Germinal center (tissue), 1 donor: ENCODE data around the gene ACSL3.

Experiments used
- DNase-seq: peaks from one replicate; pipeline ENCODE4 v3.0.0; 2012; ENCODE audit warnings: mixed read lengths, low spot score

ACSL3 gene

DNA sequence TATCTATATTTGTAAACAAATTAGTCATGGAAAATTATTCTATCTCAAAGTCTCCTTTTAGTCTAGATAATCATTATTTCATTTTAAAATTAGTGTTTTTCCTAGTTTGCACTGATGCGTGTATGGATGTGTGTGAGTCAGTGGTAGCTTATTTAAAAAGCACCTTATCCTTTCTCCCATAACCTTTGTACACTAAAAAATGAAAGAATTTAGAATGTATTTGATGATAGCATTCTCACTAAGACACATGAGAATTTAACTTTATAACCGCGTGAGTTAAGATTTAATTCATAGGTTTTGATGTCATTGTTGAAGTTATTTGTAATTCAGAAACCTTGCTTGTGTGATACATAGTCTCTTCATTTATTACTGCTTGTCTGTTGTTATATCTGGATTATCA, 81.7 kb downstream of the ACSL3 start:
- no peak for DNase-seq

DNA sequence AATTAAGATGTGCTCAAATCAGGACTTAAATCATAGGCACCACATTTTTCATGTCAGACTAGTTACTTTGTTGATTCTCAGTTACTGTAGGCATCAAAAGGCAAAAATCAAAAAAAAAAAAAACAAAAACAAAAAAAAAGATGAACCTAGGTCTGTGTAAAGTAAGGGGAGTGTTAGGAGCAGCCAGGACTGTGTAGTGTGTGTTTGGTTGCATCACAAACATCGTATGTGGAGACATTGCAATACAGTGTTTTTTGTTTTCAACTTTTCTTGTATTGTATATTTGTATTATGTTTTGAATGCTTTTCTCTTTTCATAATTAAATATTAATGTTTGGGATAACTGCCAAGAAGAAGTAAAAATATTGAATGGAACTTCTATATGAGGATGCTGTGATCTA, 82.1 kb downstream of the ACSL3 start:
- no peak for DNase-seq

DNA sequence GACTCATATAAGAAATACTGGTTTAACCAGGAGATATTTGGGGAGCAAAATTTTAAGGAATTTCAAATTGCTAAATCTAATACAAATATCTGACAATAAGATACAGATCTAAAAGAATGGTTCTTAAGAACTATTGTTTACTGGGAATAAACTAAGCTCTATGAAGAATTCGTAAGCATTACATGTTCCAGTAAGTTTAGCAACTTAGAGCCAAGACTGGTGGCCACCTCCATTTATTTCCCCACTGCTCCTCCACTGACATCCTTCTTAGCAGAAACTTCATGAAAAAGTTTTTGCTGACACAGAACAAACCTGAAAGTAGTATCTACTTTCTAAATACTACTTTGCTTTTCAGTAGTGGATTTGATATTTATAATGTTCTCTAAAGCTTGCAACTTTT, 83.0 kb downstream of the ACSL3 start:
- DNase-seq, result no peak

DNA sequence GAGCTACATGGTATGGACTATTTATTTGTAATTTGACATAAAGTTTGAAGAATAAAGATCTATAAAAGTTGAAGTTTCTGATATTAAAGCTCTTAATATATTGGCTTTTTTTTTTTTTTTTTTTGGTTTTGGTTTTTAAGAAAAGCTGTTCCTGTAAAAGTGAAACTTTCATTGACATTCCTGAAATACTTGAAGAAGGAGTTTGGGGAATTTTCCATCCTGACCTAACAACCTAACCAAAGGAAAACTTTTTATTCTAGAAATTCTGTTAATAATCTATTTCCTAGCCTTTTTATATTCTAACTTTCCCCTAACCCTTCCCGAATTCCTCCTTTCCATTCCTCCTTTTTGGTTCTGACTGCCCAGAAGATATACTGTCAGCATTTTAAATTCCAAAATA, 83.7 kb downstream of the ACSL3 start:
- DNase-seq, result no peak

DNA sequence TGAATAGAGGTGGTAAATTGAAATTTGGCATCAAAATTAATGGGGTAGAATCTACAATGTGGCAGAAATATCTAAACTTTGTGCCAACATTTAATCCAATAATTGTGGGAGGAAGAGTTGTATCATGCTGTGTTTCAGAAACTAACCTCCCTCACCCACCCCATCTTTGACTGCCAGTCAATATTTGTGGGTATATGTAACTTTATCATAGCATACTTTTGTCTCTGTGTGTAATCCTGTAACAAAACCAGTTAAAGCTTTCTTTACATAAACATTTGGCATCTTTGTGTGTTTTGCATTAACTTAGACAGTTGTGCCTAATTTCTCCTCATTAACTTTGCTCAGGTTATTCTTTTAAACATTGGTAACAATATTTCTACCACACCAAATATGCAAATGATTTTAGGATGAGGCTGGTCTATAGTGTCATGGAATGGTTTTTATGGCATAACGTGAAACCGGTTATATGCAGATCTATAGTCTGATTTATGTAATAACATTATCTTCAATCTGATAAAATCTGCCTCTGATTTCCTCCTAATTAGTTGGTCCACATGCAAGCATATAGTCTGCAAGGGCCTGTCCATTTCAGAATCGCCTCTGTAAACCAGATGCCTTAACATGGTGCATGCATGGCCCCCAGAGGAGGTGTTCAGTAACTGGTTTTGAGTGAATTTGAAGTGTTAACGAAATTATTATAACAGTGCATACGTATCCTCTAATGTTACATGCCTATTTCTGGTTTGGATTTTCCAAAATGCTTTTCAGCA, 84.3 kb downstream of the ACSL3 start:
- no peak for DNase-seq

DNA sequence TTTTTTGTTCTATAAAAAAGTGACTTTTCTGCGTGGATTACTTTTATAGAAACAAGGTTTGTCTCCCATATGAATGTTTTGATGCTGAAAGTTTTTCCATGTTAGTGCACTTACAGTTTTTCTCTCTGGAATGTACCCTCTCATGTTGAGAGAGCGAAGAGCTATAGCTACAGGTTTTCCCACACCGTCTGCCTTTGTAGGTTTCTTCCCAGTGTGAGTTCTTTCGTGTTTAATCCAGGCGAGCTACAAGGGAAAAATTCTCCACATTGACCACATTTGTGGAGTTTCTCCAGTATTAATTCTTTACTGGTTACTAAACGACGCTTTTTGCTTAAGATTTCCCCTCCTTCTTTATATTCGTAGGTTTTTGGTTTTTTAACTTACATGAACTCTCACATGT, 85.1 kb downstream of the ACSL3 start:
- no peak for DNase-seq

DNA sequence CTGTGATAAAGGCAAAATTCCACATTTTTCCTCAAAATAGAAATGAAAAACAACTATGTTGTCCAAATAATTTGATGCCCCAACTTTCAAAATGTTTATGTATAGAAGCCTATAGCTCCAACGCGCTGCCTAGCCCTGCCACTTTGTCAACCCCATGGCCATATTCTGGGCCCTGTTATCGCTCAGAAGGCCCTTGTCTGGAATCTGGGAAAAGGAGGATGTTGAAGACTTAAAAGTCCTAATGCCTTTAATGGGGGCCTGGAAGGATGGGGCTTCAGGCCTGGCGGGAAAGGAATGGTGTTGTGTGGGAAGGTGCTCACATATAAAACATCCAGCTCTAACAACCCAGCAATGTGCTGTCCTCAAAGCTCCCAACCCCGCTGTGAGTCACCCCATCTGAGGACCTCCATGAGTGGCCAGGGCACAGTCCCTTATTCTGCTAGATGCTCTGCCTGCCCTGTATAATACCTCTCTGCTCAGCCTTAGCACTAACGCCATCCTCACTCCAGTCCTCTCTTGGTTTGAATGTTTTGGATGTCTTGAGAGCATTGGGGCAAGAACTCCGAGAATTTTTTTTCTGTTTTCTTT, 86.0 kb downstream of the ACSL3 start:
- no peak for DNase-seq

DNA sequence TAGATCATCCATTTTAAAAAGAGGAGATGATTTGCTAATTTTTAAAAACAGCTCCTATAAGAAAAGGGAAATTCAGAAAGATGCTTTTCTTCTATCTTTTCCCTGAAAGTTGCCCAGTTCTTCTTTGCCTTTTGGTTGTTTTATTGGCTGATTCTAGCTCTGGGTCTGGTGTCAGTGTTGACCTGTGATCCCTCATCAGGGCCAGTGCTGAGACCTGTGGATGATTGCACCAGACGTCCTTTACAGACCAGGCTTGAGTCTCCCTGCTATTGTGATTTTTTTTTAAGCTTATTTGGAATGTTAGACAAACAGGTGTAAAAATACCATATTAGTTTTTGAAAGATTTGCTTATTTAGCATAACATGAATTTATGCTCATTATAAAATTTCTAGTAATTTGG, 88.2 kb downstream of the ACSL3 start:
- DNase-seq, result no peak

DNA sequence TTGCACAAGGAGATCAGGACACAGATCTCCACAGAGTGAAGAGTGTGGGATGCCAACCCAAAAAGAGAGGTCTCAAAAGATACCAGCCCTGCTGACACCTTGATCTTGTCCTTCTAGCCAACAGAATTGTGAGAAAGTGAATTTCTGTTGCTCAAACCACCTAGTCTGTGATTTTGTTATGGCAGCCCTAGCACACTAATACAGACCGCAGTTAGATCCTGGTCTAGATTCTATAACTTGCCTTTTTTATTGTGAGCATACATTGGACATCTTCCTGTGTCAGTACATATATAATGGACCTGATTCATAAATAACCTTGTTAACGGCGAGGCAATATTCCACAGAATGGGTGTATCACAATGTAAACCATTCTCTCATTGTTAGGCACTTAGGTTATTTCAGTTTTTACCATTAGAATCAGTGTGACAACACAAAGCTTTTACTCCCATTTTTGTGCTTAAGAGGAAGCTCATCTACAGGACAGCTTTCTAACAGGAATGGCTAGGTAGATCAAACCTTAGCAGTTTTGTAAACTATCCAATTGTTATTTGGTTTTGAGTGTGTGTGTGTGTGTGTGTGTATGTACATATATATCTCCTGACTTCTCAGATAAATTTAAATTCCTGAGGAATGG, 89.0 kb downstream of the ACSL3 start:
- no peak for DNase-seq

DNA sequence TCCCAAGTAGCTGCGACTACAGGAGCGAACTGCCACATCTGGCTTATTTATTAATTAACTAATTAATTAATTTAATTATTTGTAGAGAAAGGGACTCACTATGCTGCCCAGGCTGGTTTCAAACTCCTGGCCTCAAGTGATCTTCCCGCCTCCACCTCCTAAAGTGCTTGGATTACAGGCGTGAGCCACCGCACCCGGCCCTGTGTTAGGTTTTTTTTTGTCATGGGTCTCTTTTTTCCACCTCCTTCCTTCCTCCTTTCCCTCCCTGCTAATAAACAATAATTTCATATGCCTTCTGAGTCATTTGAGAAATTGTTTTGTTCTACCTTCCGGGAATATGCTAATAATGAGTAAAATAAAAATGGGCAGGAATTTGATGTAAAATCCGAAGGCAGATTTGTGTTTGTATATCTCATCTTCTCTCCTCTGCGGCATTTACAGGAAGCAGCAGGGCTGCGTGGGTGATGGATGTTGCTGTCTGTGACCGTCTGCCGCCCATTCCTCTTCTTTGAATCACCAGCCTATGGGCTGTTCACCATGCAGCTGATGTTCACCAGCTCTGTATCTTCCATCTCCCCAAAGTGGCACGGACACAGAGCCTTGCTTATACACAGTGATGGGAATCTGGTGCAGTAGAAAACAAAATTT, 89.9 kb downstream of the ACSL3 start:
- no peak for DNase-seq

DNA sequence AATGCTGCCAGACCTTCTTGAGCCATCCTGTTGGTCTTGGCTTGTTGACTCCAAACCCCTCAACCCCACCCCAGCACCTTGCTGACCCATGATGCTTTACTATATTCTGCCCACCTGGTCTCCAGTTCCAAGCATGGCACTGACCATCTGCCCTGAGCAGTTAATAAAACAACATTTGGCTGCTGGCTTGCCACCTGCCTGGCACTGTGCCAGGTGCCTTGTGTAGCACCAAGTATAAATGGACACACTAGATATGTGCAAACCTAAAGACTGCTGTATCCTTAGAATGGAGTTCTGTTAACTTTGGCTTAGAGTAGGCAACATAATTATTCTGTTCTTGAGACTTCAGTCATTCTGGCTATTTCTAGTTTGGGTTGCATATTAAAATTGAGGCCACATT, 91.4 kb downstream of the ACSL3 start:
- DNase-seq, result no peak

DNA sequence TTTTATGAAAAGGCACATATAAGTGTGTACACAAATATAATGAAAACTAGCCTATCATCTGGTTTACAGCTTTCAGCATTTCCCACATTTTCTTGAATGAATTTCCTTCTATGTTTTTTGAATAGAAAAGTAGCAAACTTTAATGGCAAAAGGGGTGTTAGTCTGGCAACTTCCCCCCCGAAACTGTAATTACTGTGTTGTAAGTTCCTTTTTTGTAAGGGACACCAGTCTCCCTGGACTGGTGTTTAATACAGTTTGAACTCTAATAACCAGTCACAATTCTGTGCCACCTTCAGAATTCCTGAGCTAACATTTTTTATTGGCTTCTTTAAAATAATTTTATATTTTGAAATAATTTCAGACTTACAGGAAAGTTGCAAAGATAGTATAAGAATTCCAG, 94.2 kb downstream of the ACSL3 start:
- DNase-seq, result no peak

DNA sequence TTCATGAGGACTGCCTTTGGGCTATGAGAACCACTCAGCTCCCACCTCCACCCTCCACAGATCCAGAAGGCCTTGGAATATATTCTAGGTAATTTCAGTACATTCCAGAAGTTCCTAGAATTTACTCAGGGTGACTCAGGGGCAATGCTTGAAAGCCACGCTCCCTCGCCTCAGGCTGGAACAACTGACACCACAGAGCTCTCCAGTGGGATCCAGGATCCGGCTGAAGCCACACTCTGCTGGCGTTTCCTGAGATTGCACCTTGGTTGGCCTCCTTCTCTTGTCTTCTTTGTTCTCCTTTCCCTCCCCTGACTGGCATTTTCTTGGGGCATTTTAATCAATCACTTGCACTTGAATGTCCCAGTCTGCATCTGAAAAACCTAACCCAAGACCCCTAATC, 98.5 kb downstream of the ACSL3 start:
- no peak for DNase-seq

DNA sequence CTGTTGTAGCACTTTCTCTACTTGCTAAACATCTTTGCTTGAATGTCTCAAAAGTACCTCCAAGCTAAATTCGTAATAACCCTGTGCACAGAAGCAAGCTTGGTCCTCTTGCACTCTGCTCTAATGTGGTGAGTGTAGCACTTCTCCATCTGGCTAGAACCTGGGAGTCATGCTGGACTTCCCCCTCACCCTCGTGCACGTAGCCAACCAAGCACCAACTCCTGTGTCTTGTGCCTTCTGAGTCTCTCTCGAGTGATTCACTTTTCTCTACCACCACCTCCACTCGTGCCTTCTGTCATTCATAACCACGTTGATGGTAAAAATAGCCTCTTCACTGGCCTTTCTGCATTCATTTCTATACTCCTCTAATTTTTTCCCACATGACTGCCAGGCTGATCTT, 99.3 kb downstream of the ACSL3 start:
- no peak for DNase-seq

DNA sequence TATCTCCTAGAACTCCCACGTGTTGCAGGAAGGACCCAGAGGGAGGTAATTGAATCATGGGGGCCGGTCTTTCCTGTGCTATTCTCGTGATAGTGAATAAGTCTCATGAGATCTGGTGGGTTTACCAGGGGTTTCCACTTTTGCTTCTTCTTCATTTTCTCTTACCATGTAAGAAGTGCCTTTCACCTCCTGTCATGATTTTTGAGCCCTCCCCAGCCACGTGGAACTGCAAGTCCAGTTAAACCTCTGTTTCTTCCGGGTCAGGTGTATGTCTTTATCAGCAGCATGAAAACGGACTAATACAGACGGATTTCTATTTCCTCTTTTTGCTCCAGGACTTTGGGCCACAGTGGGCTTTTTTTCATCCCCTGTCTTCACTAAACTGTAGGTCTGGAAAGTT, 102.8 kb downstream of the ACSL3 start:
- DNase-seq, result no peak

DNA sequence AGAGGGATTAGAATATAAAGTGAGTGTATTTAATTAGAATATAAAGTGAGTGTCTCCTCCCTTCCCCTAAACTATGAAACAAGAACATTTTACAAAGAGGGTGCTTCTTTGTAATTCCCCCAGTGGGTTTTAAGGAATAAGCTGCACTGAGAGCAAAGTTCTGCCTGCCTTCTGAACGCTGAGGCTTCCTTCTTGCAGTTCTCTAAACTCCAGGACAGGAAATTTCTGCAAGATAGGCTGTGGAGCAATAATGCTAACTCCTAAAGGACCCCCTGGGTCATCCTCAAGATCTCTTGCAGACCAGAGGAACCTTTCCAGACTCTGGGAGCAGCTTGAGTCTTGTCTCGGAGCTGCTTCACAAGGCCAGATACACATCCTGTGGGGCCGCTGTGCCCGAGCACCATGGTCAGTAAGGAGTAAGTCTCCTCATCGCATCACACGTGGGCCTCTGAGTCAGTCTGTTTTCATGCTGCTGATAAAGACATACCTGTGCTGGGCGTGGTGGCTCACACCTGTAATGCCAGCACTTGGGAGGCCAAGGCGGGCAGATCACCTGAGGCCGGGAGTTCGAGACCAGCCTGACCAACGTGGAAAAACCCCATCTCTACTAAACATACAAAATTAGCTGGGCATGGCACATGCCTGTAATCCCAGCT, 103.7 kb downstream of the ACSL3 start:
- DNase-seq, result no peak

DNA sequence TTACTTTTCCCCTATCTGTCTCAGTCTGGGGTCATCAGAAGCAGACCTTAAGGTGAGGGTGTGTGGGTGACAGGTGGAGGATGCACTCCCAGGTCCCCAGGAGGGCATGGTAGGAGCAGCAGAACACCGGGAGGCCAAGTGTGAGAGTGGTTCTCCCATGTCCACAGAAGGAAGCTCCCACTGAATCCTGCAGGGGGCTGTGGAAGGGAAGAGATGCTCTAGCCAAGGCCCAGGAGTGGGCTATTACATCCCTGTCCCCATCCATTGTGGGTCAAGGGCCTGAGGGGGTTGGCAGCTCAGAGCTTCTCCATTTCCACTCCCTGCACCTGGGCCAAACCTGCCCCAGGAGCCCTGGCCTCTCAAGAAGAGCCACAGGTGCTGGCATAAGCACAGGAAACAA, 104.7 kb downstream of the ACSL3 start:
- DNase-seq, result no peak

DNA sequence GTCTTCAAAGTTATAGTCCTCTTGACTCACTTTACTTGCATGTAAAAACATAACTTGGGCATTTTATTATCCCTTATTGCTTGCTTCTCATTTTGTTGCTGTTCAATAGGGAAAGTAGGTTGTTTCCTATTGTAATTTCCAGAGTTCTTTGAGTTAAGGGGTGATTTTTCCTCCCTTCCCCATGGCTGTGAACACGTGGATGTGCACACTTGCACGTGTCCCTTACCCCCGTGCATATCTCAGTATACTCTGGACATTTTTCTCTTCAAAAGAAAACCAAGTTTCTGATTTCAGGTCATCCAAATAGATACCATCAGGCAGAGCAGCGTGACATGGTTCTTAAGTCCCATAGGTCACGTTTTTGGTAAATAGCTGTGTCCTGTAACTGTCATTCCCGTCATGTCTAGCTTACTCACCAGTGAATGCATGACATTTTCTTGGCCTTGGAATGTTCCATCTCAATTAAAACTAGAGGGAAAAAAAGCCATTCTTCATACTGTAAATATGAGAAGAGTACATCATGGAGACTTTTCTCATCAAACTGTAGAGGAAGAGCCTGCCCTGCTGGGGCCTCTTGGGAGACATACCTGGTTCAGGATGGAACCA, 107.8 kb downstream of the ACSL3 start:
- no peak for DNase-seq

DNA sequence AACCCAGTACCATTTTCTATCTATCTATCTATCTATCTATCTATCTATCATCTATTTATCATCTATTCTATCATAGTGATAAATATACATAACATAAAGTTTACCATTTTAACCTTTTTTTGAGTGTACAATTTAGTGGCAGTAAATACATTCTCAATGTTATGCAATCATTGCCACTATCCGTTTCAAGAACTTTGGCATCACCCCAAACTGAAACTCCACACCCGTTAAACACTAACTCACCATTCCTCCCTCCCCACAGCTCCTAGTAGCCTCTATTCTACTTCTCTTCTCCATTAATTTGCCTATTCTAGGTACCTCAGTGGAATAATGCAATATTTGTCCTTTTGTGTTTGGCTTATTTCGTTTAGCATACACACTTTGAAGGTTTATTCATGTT, 108.7 kb downstream of the ACSL3 start:
- DNase-seq, result no peak

DNA sequence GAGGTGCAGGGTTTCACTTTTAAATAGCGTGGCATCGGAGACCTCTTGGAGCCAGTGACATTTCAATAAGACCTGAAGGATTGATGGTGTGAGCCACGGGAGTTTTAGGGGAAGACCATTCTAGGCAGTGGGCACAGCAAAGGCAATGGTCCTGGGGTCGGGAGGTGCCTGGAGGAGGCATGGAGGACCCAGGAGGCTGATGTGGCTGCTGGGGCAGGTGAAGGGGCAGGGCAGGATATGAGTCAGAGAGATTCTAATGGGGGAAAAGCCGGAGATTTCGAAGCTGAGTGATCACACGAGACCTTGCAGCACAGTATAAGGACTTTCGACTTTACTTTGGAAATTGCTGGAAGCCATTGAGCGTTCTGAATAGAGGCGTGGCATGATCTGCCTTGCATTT, 111.6 kb downstream of the ACSL3 start:
- no peak for DNase-seq

DNA sequence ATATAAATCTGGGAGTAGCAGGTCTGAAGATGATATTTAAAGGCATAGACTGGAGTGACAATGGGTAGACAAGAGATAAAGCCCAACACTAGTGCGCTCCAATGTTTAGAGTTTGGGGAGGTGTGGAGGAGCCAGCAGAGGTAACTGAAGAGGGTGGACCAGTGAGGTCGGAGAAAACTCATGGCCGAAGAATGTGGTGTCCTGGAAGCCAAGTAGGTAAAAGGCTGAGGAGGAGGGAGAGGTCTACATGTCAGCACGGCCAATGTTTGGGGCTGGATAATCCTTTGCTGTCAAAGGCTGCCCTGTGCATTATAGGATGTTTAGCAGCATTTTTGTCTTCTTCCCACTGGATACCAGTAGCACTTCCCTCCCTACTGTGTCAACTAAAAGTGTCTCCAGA, 112.4 kb downstream of the ACSL3 start:
- DNase-seq, result no peak

DNA sequence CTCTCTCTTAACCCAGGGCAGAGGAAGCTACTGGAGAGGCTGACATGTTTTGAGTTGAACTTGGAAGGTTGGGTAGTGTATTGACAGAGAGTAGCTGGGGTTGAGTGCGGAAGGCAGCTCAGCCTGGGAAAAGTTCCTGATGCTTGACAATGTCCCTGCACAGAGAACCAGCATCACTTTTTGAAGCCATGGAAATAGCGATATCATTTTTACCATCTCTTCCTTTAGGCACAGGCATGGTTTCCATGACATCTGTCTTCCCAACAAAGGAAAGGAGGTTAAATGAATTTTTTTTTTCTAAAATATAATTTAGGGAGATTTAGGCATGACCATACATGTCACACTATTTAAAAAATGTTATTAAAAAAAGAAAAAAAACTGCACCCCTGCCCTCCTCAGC, 112.9 kb downstream of the ACSL3 start:
- no peak for DNase-seq
